MM.1S (cell line): ENCODE data around the gene OR2J1.

Source experiments
- DNase-seq: peaks from one replicate; pipeline ENCODE4 v3.0.0-alpha.2; 2015
- H2AFZ ChIP-seq: fragments of 300-600 bp; sonication (generic); 2 replicates; pipeline ENCODE4 v1.6.0; 2016; ENCODE audit warnings: antibody characterized with exemption, low read length
- H3F3A ChIP-seq: fragments of 300-600 bp; sonication (generic); 2 replicates; pipeline ENCODE4 v1.6.1; 2016; ENCODE audit warnings: mild to moderate bottlenecking, antibody characterized with exemption, low read length, moderate library complexity, mixed read lengths; ENCODE audit not compliant: insufficient read depth
- H3K27ac ChIP-seq: fragments of 300-600 bp; sonication (generic); 2 replicates; pipeline ENCODE4 v1.5.1; 2016; ENCODE audit warnings: mild to moderate bottlenecking, low read length
- H3K27me3 ChIP-seq: fragments of 300-600 bp; sonication (generic); replicated peaks from 2 replicates; pipeline ENCODE4 v1.6.0; 2016; ENCODE audit warnings: low read length; ENCODE audit not compliant: insufficient read depth
- H3K36me3 ChIP-seq: fragments of 300-600 bp; sonication (generic); replicated peaks from 2 replicates; pipeline ENCODE4 v1.6.1; 2016; ENCODE audit warnings: mild to moderate bottlenecking, low read length, mixed read lengths; ENCODE audit not compliant: insufficient read depth
- H3K4me1 ChIP-seq: fragments of 300-600 bp; sonication (generic); 2 replicates; pipeline ENCODE4 v1.6.1; 2016; ENCODE audit warnings: low read length, mixed read lengths
- H3K4me2 ChIP-seq: fragments of 300-600 bp; sonication (generic); 2 replicates; pipeline ENCODE4 v1.6.0; 2016; ENCODE audit warnings: low read depth, low read length
- H3K4me3 ChIP-seq: fragments of 300-600 bp; sonication (generic); 2 replicates; pipeline ENCODE4 v1.5.1; 2016; ENCODE audit warnings: low read length, mixed read lengths
- H3K79me2 ChIP-seq: fragments of 300-600 bp; sonication (generic); 2 replicates; pipeline ENCODE4 v1.6.1; 2016; ENCODE audit warnings: mixed run types, low read length, mixed read lengths
- H3K9ac ChIP-seq: fragments of 300-600 bp; sonication (generic); 2 replicates; pipeline ENCODE4 v1.6.1; 2016; ENCODE audit warnings: low read length, mixed read lengths
- H3K9me2 ChIP-seq: fragments of 300-600 bp; sonication (generic); replicated peaks from 2 replicates; pipeline ENCODE4 v1.6.1; 2016; ENCODE audit warnings: mild to moderate bottlenecking, low read length, mixed read lengths; ENCODE audit not compliant: insufficient read depth
- H3K9me3 ChIP-seq: fragments of 300-600 bp; sonication (generic); replicated peaks from 2 replicates; pipeline ENCODE4 v1.6.1; 2016; ENCODE audit warnings: mild to moderate bottlenecking, low read length, mixed read lengths; ENCODE audit not compliant: insufficient read depth
- H4K20me1 ChIP-seq: fragments of 300-600 bp; sonication (generic); 2 replicates; pipeline ENCODE4 v1.6.1; 2016; ENCODE audit warnings: mild to moderate bottlenecking, low read length, moderate library complexity, mixed read lengths; ENCODE audit not compliant: insufficient read depth
- CTCF ChIP-seq: fragments of 300-600 bp; sonication (generic); IDR thresholded peaks from 2 replicates; pipeline ENCODE4 v1.5.1; 2016; ENCODE audit warnings: antibody characterized with exemption, low read length, mixed read lengths
- EZH2 ChIP-seq: fragments of 300-600 bp; sonication (generic); optimal IDR thresholded peaks from 2 replicates; pipeline ENCODE3; 2017; ENCODE audit warnings: low read depth, mild to moderate bottlenecking, antibody characterized with exemption, low read length, mixed read lengths
- EZH2phosphoT487 ChIP-seq: fragments of 300-600 bp; sonication (generic); IDR thresholded peaks from 2 replicates; pipeline ENCODE4 v1.6.1; 2018; ENCODE audit warnings: antibody characterized with exemption, low read length

Gene OR2J1

GRCh38 chr6:29099190-29099589 is at the start of gene OR2J1:
Gene OR2J1 (plus strand): TSS chr6:29099490. CDS start chr6:29100943, 1,453 bp downstream.
- Histone ChIP-seq H3K79me2 (no peaks in the 10 kb centered on the region), H3K9ac (no peak within 1 kb of the TSS), H3F3A (no peaks in the 10 kb centered on the region), H3K27ac (no peak within 1 kb of the TSS), H4K20me1 (no peaks in the 10 kb centered on the region), H3K27me3 (no peaks in the 10 kb centered on the region), H2AFZ (no peak within 1 kb of the TSS), H3K9me3 (no peaks in the 10 kb centered on the region), H3K4me1 (no peaks in the 10 kb centered on the region), H3K36me3 (no peaks in the 10 kb centered on the region), H3K4me3 (no peak within 1 kb of the TSS), H3K9me2 (no peaks in the 10 kb centered on the region), H3K4me2 (no peak within 1 kb of the TSS)
- TF ChIP-seq EZH2phosphoT487: no peak
- no peak for TF ChIP-seq EZH2
- no peak for TF ChIP-seq CTCF
- no peak for DNase-seq

- Histone ChIP-seq H3K9me2 (no peaks in the 10 kb centered on the region; the same call in 1 of the 2 replicates), H2AFZ (no peak overlapping the region), H3K9me3 (no peaks in the 10 kb centered on the region), H3K4me2 (no peak overlapping the region), H3K36me3 (no peaks in the 10 kb centered on the region), H3K4me1 (no peaks in the 10 kb centered on the region), H3F3A (no peaks in the 10 kb centered on the region), H3K27me3 (no peaks in the 10 kb centered on the region), H3K4me3 (no peak overlapping the region), H3K27ac (no peak overlapping the region), H3K9ac (no peak overlapping the region), H4K20me1 (no peaks in the 10 kb centered on the region), H3K79me2 (no peaks in the 10 kb centered on the region)
- no peak for DNase-seq
- TF ChIP-seq EZH2 (no peak), EZH2phosphoT487 (no peak), CTCF (no peak)
Observed at GRCh38 chr6:29051680-29052079, 47.6 kb upstream of the OR2J1 start.

GRCh38 chr6:29071831-29072723 is 27.2 kb upstream of the OR2J1 start:
- Histone ChIP-seq H3K9me2 (no peaks in the 10 kb centered on the region), H3K9me3 (no peaks in the 10 kb centered on the region), H3K4me1 (no peaks in the 10 kb centered on the region), H3K9ac (no peak overlapping the region), H3F3A (no peaks in the 10 kb centered on the region), H2AFZ (no peak overlapping the region), H3K27ac (no peak overlapping the region), H3K4me3 (no peak overlapping the region), H4K20me1 (no peaks in the 10 kb centered on the region), H3K27me3 (no peaks in the 10 kb centered on the region), H3K79me2 (no peaks in the 10 kb centered on the region), H3K36me3 (no peaks in the 10 kb centered on the region), H3K4me2 (no peak overlapping the region)
- TF ChIP-seq EZH2 (no peak), CTCF (peak; percentile 40)
- peak; percentile 15 for DNase-seq
